Right lobe of liver (tissue), 4 donors: Measurements from ENCODE around the gene ROR2.

Experiments
- CTCF ChIP-seq, 4 donors: fragments of 200-600 bp in 3 of 4; fragments of 450-650 bp in 1 of 4; IDR thresholded peaks; one replicate each; pipeline versions ENCODE4 v1.5.1 to v1.8.0; 2016 to 2022; ENCODE audit warnings: antibody characterized with exemption in 4 of 4, mild to moderate bottlenecking in 2 of 4
- POLR2A ChIP-seq: fragments of 450-650 bp; IDR thresholded peaks from one replicate; pipeline ENCODE4 v1.6.1; 2017; ENCODE audit warnings: antibody characterized with exemption, mild to moderate bottlenecking
- donor health status: DM: no; HTN: no; CAD: no.
- donor health status: DM: no; HTN: no; CAD: no.
- donor health status: DM: no; HTN: yes; CAD: no.

- TF ChIP-seq POLR2A (no peak), CTCF (IDR thresholded peaks at IDR 0.05) (no peak)
Measured at GRCh38 chr9:91726406-91727100, 223.5 kb downstream of the ROR2 start.
